Limb (tissue), 2 donors: ENCODE results near the gene KDELR3.

Experiments used
- DNase-seq, 2 donors: peaks; one replicate each; pipeline ENCODE4 v3.0.0-alpha.2; 2016; ENCODE audit errors: extremely low spot score in 2 of 2

The KDELR3 gene

GRCh38 chr22:38437416-38437815, 30.5 kb upstream of the KDELR3 start:
- no peak for DNase-seq

GRCh38 chr22:38440747-38441350, 27.0 kb upstream of the KDELR3 start:
- no peak for DNase-seq

GRCh38 chr22:38441620-38442287, 26.1 kb upstream of the KDELR3 start:
- DNase-seq: no peak

- no peak for DNase-seq
Observed at GRCh38 chr22:38442967-38443627, 24.8 kb upstream of the KDELR3 start.

GRCh38 chr22:38443628-38444521, 24.0 kb upstream of the KDELR3 start:
- no peak for DNase-seq

- no peak for DNase-seq
Observed at GRCh38 chr22:38444783-38445182, 23.1 kb upstream of the KDELR3 start.

- DNase-seq: no peak
Observed at GRCh38 chr22:38446018-38446601, 21.8 kb upstream of the KDELR3 start.

GRCh38 chr22:38448945-38449745, 18.8 kb upstream of the KDELR3 start:
- no peak for DNase-seq

GRCh38 chr22:38449776-38450175, 18.1 kb upstream of the KDELR3 start:
- no peak for DNase-seq

- DNase-seq: no peak
Observed at GRCh38 chr22:38450234-38450797, 17.6 kb upstream of the KDELR3 start.

- no peak for DNase-seq
Observed at GRCh38 chr22:38451404-38451803, 16.5 kb upstream of the KDELR3 start.

GRCh38 chr22:38451864-38452263, 16.0 kb upstream of the KDELR3 start:
- no peak for DNase-seq

GRCh38 chr22:38452373-38453065, 15.4 kb upstream of the KDELR3 start:
- DNase-seq: no peak

GRCh38 chr22:38453066-38453672, 14.7 kb upstream of the KDELR3 start:
- no peak for DNase-seq

- DNase-seq: no peak
Observed at GRCh38 chr22:38453996-38454352, 13.9 kb upstream of the KDELR3 start.

- DNase-seq: no peak
Observed at GRCh38 chr22:38454353-38455075, 13.4 kb upstream of the KDELR3 start.

GRCh38 chr22:38455076-38455529, 12.8 kb upstream of the KDELR3 start, which contains the start of gene KCNJ4:
Gene KCNJ4 (minus strand): TSS chr22:38455199. CDS start chr22:38428132, 27,067 bp downstream.
- DNase-seq: no peak

- peak in 1 of 2 donors; percentile 87 for DNase-seq
Observed at GRCh38 chr22:38455530-38456271, 12.2 kb upstream of the KDELR3 start.
